Coronary artery (tissue), 2 donors: ENCODE data around the gene NCK2.

ENCODE experiments used
- DNase-seq: peaks from one replicate; pipeline ENCODE4 v3.0.0-alpha.2; 2017; ENCODE audit warnings: low spot score
- H3K27ac ChIP-seq, 2 donors: fragments of 200-600 bp; sonication (generic); one replicate each; pipeline ENCODE4 v1.5.1; 2016 to 2019
- H3K4me3 ChIP-seq: fragments of 200-600 bp; sonication (generic); 2 replicates; pipeline ENCODE4 v1.5.1; 2016; ENCODE audit warnings: mild to moderate bottlenecking, moderate library complexity
- CTCF ChIP-seq: fragments of 200-600 bp; sonication (generic); IDR thresholded peaks from one replicate; pipeline ENCODE4 v1.5.1; 2019; ENCODE audit warnings: antibody characterized with exemption

Gene NCK2

DNA sequence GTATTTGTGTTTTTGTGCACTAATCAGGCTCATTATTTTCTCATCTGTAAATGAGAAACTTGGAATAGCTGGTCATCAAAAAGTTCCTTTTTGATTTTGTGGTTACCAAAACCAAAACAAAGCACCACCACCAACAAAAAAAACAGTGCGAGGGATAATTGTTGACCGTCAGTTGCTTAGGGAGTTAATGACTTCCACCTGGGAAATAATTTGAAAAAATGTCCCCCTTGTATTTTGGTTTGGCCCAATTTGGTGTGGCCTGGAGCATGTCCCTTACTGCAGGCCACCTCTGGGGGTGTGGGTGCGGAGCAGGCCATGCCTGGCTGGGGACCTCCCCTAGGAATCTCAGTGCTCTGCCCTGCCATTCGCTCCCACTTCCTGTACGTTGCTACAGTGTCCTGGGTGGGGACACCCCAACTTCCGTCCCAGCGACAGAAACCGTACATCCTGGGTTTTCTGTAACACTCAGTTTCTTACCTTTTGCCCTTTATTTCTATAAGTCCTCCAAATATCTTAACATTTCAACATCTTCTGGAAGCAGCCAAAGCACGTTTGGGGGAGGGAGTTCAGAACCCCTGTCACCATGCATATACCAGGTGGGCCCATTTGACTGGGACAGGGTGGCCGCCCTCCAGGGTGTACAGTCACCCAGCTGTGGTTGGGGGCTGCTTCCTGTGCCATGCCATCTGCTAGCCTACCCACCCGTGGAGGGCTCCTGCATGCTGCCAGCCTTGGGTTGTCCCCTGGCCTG is 31.3 kb downstream of the NCK2 start:
- no peak for DNase-seq
- no peak for TF ChIP-seq CTCF
- H3K4me3 ChIP-seq, result no peak overlapping the region
- H3K27ac ChIP-seq, result no peak overlapping the region

- Histone ChIP-seq H3K4me3 (no peak overlapping the region), H3K27ac (no peak overlapping the region)
- no peak for TF ChIP-seq CTCF
- DNase-seq, result no peak
Observed at GRCh38 chr2:105776560-105776928, 31.8 kb downstream of the NCK2 start.

- H3K27ac ChIP-seq, result no peak overlapping the region
- no peak overlapping the region for H3K4me3 ChIP-seq
- no peak for DNase-seq
Observed at GRCh38 chr2:105777031-105777482, 32.3 kb downstream of the NCK2 start.

GRCh38 chr2:105777506-105778055 is 32.9 kb downstream of the NCK2 start:
- no peak for TF ChIP-seq CTCF
- no peak for DNase-seq
- no peak overlapping the region for H3K4me3 ChIP-seq
- H3K27ac ChIP-seq, result no peak overlapping the region

More at GRCh38 chr2:105777031-105777482, 32.3 kb downstream of the NCK2 start:
- no peak for TF ChIP-seq CTCF

DNA sequence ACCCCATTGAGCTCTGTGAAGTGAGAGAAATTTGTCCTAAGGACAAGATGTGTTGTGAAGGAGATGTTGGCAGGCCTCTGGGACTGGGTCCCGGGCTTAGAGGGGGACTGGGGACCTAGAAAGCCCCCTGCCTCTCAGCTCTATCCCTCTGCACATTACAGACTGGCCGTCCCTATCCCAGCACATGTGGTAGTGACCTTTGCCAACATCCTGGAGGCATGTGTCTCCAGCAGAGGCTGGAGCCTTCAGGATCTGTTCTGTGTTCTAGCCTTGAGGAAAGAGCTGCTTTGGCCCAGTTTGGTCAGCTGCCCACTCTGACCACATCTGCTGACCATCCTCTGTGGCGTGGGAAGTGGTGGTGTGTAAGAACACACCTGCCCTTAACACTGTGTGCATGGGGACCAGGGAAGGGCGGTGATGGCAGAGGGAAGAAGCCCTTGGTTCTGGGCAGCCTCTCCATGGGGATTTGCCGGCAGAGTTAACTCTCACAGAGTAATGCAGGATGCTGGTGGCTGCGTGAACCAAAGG is 33.4 kb downstream of the NCK2 start:
- Histone ChIP-seq H3K27ac (no peak overlapping the region), H3K4me3 (no peak overlapping the region)
- DNase-seq, result no peak
- TF ChIP-seq CTCF, result no peak

- H3K27ac ChIP-seq, result no peak overlapping the region
- no peak for TF ChIP-seq CTCF
- DNase-seq, result no peak
Observed at GRCh38 chr2:105779394-105779793, 34.7 kb downstream of the NCK2 start.

GRCh38 chr2:105780606-105781005 is 35.9 kb downstream of the NCK2 start:
- TF ChIP-seq CTCF, result no peak
- no peak for DNase-seq
- H3K4me3 ChIP-seq, result no peak overlapping the region
- H3K27ac ChIP-seq, result no peak overlapping the region

More at GRCh38 chr2:105779394-105779793, 34.7 kb downstream of the NCK2 start:
- H3K4me3 ChIP-seq, result no peak overlapping the region
